HL-60 (cell line): ENCODE measurements around the gene OR51B5.
"Not testable (repeated sequence)": the region's sequence is repeated elsewhere in the genome, so short reads cannot be mapped to it uniquely, and the experiment has no call there.

Experiments used
- DNase-seq, 2 experiments: peaks; one replicate each; pipeline ENCODE4 v3.0.0-alpha.2; 2010 to 2020; ENCODE audit warnings: low read depth in 1 of 2, low spot score in 1 of 2
- H3K27ac ChIP-seq: fragments of 250-450 bp; sonication (Bioruptor Pico); replicated peaks from 2 replicates; pipeline ENCODE4 v1.5.1; 2020; ENCODE audit warnings: mild to moderate bottlenecking, moderate library complexity
- H3K27me3 ChIP-seq: fragments of 250-450 bp; sonication (Bioruptor Pico); 2 replicates; pipeline ENCODE4 v1.5.1; 2021; ENCODE audit warnings: mild to moderate bottlenecking, moderate library complexity; ENCODE audit not compliant: insufficient read depth, poor library complexity, severe bottlenecking
- H3K4me3 ChIP-seq: replicated peaks from 2 replicates; pipeline ENCODE4 v1.5.1; 2011; ENCODE audit warnings: mild to moderate bottlenecking, control low read depth, low read length; ENCODE audit not compliant: insufficient read depth
- CTCF ChIP-seq: IDR thresholded peaks from one replicate; pipeline ENCODE4 v1.5.1; 2011; ENCODE audit warnings: low read length, control low read depth, inconsistent platforms; ENCODE audit not compliant: insufficient read depth
- GABPA ChIP-seq: IDR thresholded peaks from 2 replicates; pipeline ENCODE4 v1.6.1; 2012; ENCODE audit warnings: low read depth
- POLR2AphosphoS5 ChIP-seq: IDR thresholded peaks from 2 replicates; pipeline ENCODE4 v1.6.1; 2012; ENCODE audit warnings: low read depth
- REST ChIP-seq: IDR thresholded peaks from 2 replicates; pipeline ENCODE4 v1.6.1; 2012; ENCODE audit warnings: low read depth; ENCODE audit not compliant: insufficient replicate concordance
- SPI1 ChIP-seq: IDR thresholded peaks from 2 replicates; pipeline ENCODE4 v1.6.1; 2012; ENCODE audit warnings: low read depth, mild to moderate bottlenecking, borderline replicate concordance

Gene OR51B5

GRCh38 chr11:5294342-5294995 is 48.9 kb downstream of the OR51B5 start:
- not testable (repeated sequence) for H3K27me3 ChIP-seq, DNase-seq, H3K4me3 ChIP-seq, H3K27ac ChIP-seq

- no peak for DNase-seq
- H3K27ac ChIP-seq = no peak overlapping the region
- peaks cover 2% of the 10 kb centered on the region for H3K27me3 ChIP-seq
- no peak for TF ChIP-seq SPI1
- no peak for TF ChIP-seq REST
- no peak for TF ChIP-seq GABPA
- no peak for TF ChIP-seq CTCF
- TF ChIP-seq POLR2AphosphoS5 = no peak
- H3K4me3 ChIP-seq = no peak overlapping the region
Observed at GRCh38 chr11:5293028-5293427, 50.3 kb downstream of the OR51B5 start.
